Keratinocyte (primary cell): Measurements from ENCODE around the gene STYXL1. TPM values are rescaled to one million over a fixed set of nuclear protein-coding genes. Genes with fewer than 3 reads are reported as not detected.

Experiments used
- DNase-seq: peaks from one replicate; pipeline ENCODE4 v3.0.0-alpha.2; 2011; ENCODE audit warnings: low read depth, missing footprints, low spot score
- FAIRE-seq: peaks from 2 replicates; lab custom pipeline; 2011; peaks lifted over from hg19 to GRCh38; lab: Jason Lieb, UNC
- H2AFZ ChIP-seq: 2 replicates; pipeline ENCODE4 v1.6.0; 2012; ENCODE audit warnings: low read length, control low read depth, inconsistent platforms; ENCODE audit not compliant: control insufficient read depth
- H3K27ac ChIP-seq: 2 replicates; pipeline ENCODE4 v1.5.1; 2011; ENCODE audit warnings: low read length; ENCODE audit not compliant: control insufficient read depth, insufficient read depth
- H3K27me3 ChIP-seq: 3 replicates; pipeline ENCODE4 v1.6.0; 2011; ENCODE audit warnings: low read length; ENCODE audit not compliant: control insufficient read depth, insufficient read depth; ENCODE audit errors: extremely low read depth
- H3K36me3 ChIP-seq, 2 experiments: 2 replicates in 1 of 2; 3 replicates in 1 of 2; pipeline ENCODE4 v1.5.1; 2011; ENCODE audit warnings: low read length in 2 of 2, mild to moderate bottlenecking in 1 of 2; ENCODE audit not compliant: control insufficient read depth in 2 of 2, insufficient read depth in 2 of 2; ENCODE audit errors: extremely low read depth in 1 of 2
- H3K4me1 ChIP-seq: 3 replicates; pipeline ENCODE4 v1.5.1; 2011; ENCODE audit warnings: low read length; ENCODE audit not compliant: control insufficient read depth, insufficient read depth; ENCODE audit errors: extremely low read depth
- H3K4me2 ChIP-seq: 3 replicates; pipeline ENCODE4 v1.6.0; 2011; ENCODE audit warnings: low read depth, low read length; ENCODE audit not compliant: control insufficient read depth, insufficient read depth; ENCODE audit errors: extremely low read depth
- H3K4me3 ChIP-seq, 3 experiments: fragments of 200-600 bp in 1 of 3; sonication (generic) in 1 of 3; 2 replicates in 2 of 3; 3 replicates in 1 of 3; pipeline ENCODE4 v1.5.1; 2011 to 2016; ENCODE audit warnings: low read length in 3 of 3, mild to moderate bottlenecking in 3 of 3, control low read depth in 2 of 3, inconsistent platforms in 1 of 3, low read depth in 1 of 3, mixed read lengths in 1 of 3, mixed run types in 1 of 3, moderate library complexity in 1 of 3; ENCODE audit not compliant: control insufficient read depth in 2 of 3, insufficient read depth in 2 of 3; ENCODE audit errors: extremely low read depth in 1 of 3
- H3K79me2 ChIP-seq: 2 replicates; pipeline ENCODE4 v1.6.0; 2012; ENCODE audit warnings: low read length; ENCODE audit not compliant: control insufficient read depth, insufficient read depth
- H3K9ac ChIP-seq: 3 replicates; pipeline ENCODE4 v1.6.0; 2011; ENCODE audit warnings: low read length; ENCODE audit not compliant: control insufficient read depth, insufficient read depth; ENCODE audit errors: extremely low read depth
- H3K9me1 ChIP-seq: 3 replicates; pipeline ENCODE4 v1.6.0; 2011; ENCODE audit warnings: low read length; ENCODE audit not compliant: control insufficient read depth, insufficient read depth; ENCODE audit errors: extremely low read depth
- H3K9me3 ChIP-seq: 2 replicates; pipeline ENCODE4 v1.5.1; 2012; ENCODE audit warnings: low read depth, low read length; ENCODE audit not compliant: control insufficient read depth
- H4K20me1 ChIP-seq: 3 replicates; pipeline ENCODE4 v1.6.0; 2011; ENCODE audit warnings: low read length; ENCODE audit not compliant: control insufficient read depth, insufficient read depth; ENCODE audit errors: extremely low read depth
- EZH2 ChIP-seq: IDR thresholded peaks from one replicate; pipeline ENCODE4 v1.6.1; 2012; ENCODE audit warnings: inconsistent platforms, mild to moderate bottlenecking, low read length, moderate library complexity
- dilution Hi-C: fragments of 300-500 bp; cut with MboI; formaldehyde crosslinking; loops from one replicate; pipeline ENCODE4 v1.7.0; 2020; ENCODE audit warnings: low sequenced_read_pairs; ENCODE audit not compliant: extremely low pct_ligation_motif_present
- polyA plus RNA-seq, 5 experiments: library from polyadenylated mRNA; depleted of rRNA in 3 of 5; stranded (reverse) in 3 of 5; stranded (forward) in 1 of 5; unstranded in 1 of 5; fragments of >200 nt; gene quantifications; 1 replicate in 1 of 5; 2 replicates in 3 of 5; 3 replicates in 1 of 5; pipeline versions ENCODE4 v1.2.1 to v1.2.3, GENCODE V29; 2011 to 2012; ENCODE audit warnings: missing spikeins in 2 of 5, low read depth in 1 of 5, low replicate concordance in 1 of 5
- TF ChIP-seq, protein P1 (sequence below), 3 experiments: IDR thresholded peaks in 1 of 3; conservative IDR thresholded peaks in 1 of 3; optimal IDR thresholded peaks in 1 of 3; 2 replicates in 2 of 3; 3 replicates in 1 of 3; pipeline versions ENCODE3 to v1.5.1; 2011; ENCODE audit warnings: low read length in 3 of 3, mild to moderate bottlenecking in 3 of 3, moderate library complexity in 2 of 3, control low read depth in 1 of 3, inconsistent platforms in 1 of 3; ENCODE audit not compliant: insufficient read depth in 2 of 3; ENCODE audit errors: extremely low read depth in 1 of 3

Gene STYXL1
- polyA plus RNA-seq, 1 donor (not counting 4 experiments of a cell fraction or from before 2014, with no cell fraction given), result 76.2 TPM

DNA sequence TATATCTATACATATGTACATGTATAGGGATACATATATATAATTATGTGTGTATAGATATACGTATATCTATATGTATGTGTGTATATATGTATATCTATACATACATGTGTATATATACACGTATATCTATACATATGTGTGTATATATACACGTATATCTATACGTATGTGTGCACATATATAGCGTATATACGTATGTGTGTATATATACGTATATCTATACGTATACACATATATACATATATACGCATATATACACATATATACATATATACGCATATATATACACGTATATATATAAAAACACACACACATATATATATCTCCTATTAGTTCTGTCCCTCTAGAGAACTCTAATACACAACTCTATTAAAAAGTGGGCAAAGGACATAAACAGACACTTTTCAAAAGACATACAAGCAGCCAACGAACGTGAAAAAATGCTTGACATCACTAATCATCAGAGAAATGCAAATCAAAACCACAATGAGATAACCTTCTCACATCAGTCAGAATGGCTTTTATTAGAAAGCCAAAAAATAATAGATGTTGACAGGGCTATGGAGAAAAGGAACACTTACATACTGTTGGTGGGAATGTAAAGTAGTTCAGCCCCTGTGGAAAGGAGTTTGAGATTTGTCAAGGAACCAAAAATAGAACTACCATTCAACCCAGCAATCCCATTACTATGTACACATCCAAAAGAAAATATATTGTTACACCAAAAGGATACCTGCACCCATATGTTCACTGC lies 31.4 kb downstream of the STYXL1 start:
- DNase-seq (no peak), FAIRE-seq (no peak)
- Histone ChIP-seq H3K4me2 (no peak overlapping the region), H3K4me3 (no peak overlapping the region), H4K20me1 (no peaks in the 10 kb centered on the region), H3K9ac (no peak overlapping the region), H3K79me2 (no peaks in the 10 kb centered on the region), H3K27me3 (no peaks in the 10 kb centered on the region), H3K36me3 (peaks cover 8 to 22% of the 10 kb centered on the region in 2 experiments), H2AFZ (no peak overlapping the region), H3K4me1 (no peaks in the 10 kb centered on the region), H3K27ac (no peak overlapping the region), H3K9me1 (no peaks in the 10 kb centered on the region), H3K9me3 (no peaks in the 10 kb centered on the region)
- TF ChIP-seq, protein P1, sequence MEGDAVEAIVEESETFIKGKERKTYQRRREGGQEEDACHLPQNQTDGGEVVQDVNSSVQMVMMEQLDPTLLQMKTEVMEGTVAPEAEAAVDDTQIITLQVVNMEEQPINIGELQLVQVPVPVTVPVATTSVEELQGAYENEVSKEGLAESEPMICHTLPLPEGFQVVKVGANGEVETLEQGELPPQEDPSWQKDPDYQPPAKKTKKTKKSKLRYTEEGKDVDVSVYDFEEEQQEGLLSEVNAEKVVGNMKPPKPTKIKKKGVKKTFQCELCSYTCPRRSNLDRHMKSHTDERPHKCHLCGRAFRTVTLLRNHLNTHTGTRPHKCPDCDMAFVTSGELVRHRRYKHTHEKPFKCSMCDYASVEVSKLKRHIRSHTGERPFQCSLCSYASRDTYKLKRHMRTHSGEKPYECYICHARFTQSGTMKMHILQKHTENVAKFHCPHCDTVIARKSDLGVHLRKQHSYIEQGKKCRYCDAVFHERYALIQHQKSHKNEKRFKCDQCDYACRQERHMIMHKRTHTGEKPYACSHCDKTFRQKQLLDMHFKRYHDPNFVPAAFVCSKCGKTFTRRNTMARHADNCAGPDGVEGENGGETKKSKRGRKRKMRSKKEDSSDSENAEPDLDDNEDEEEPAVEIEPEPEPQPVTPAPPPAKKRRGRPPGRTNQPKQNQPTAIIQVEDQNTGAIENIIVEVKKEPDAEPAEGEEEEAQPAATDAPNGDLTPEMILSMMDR (optimal IDR thresholded peaks at IDR 0.05 in 1 of 3, IDR thresholded peaks at IDR 0.05 in 1 of 3, conservative IDR thresholded peaks at IDR 0.05 in 1 of 3; ENCODE audit: extremely low read depth in 1 of 3, insufficient read depth in 2 of 3, low read length in 3 of 3), result no peak
- no peak for TF ChIP-seq EZH2
- dilution Hi-C loops, result no loop called here

- Histone ChIP-seq H3K9ac (no peak overlapping the region), H3K79me2 (no peaks in the 10 kb centered on the region), H2AFZ (no peak overlapping the region), H3K9me3 (no peaks in the 10 kb centered on the region), H3K27ac (no peak overlapping the region), H3K36me3 (peaks cover 3 to 8% of the 10 kb centered on the region in 2 experiments), H3K4me2 (no peak overlapping the region), H3K4me3 (no peak overlapping the region), H4K20me1 (no peaks in the 10 kb centered on the region), H3K9me1 (no peaks in the 10 kb centered on the region), H3K27me3 (no peaks in the 10 kb centered on the region), H3K4me1 (no peaks in the 10 kb centered on the region)
- FAIRE-seq (no peak), DNase-seq (no peak)
- dilution Hi-C loops, result no loop called here
- TF ChIP-seq EZH2, result no peak
- TF ChIP-seq, protein P1 (optimal IDR thresholded peaks at IDR 0.05 in 1 of 3, IDR thresholded peaks at IDR 0.05 in 1 of 3, conservative IDR thresholded peaks at IDR 0.05 in 1 of 3; ENCODE audit: extremely low read depth in 1 of 3, insufficient read depth in 2 of 3, low read length in 3 of 3), result no peak
These were observed 36.3 kb downstream of the STYXL1 start for GRCh38 chr7:76011442-76011861.
